ENCODE results near the gene EOMES. TPM values are rescaled to one million over a fixed set of nuclear protein-coding genes. Genes with fewer than 3 reads are reported as not detected.

Gene EOMES
- total and polyA plus RNA-seq, 2 of the 8 experiments (the other 6 are each of a cell fraction or from before 2014, with no cell fraction given) = 0.09 to 0.47 TPM

GRCh38 chr3:27728195-27729087 lies 6.3 kb upstream of the EOMES start (continued):
- TF ChIP-seq GTF2F1 (IDR thresholded peaks at IDR 0.05; ENCODE audit: borderline replicate concordance, low read depth, low read length) (no peak), JUN (IDR thresholded peaks at IDR 0.05; ENCODE audit: low read depth, low read length) (no peak), CTCF (IDR thresholded peaks at IDR 0.05; ENCODE audit: control extremely low read depth in 1 of 3, insufficient read depth in 1 of 3, low read depth in 1 of 3, low read length in 3 of 3) (peak in 2 of 3 experiments; percentile 16 to 25; a peak in 2 of 4 replicates), CREB1 (IDR thresholded peaks at IDR 0.05) (0 out of 2 replicates have a peak, but pooled peaks have one; percentile 9), RNF2 (IDR thresholded peaks at IDR 0.05; ENCODE audit: borderline replicate concordance, low read depth, low read length, missing control alignments, poor library complexity, severe bottlenecking) (peak; percentile 59), FOSL1 (IDR thresholded peaks at IDR 0.05; ENCODE audit: insufficient read depth, low read depth, low read length) (no peak), KDM4A (IDR thresholded peaks at IDR 0.05; ENCODE audit: low read depth, low read length, severe bottlenecking) (peak; percentile 3), CTBP2 (IDR thresholded peaks at IDR 0.05; ENCODE audit: borderline replicate concordance, insufficient read depth, insufficient read length, low read length) (peak; percentile 99), CEBPB (IDR thresholded peaks at IDR 0.05; ENCODE audit: low read depth, low read length) (no peak), SRF (IDR thresholded peaks at IDR 0.05; ENCODE audit: low read depth, low read length) (no peak), JUND (IDR thresholded peaks at IDR 0.05; ENCODE audit: low read length) (no peak), RAD21 (IDR thresholded peaks at IDR 0.05 in 1 of 2, conservative IDR thresholded peaks at IDR 0.05 in 1 of 2; ENCODE audit: low read depth in 2 of 2, low read length in 2 of 2) (no peak; a peak in 2 of 4 replicates), RXRA (IDR thresholded peaks at IDR 0.05; ENCODE audit: insufficient read depth, low read depth, low read length) (peak; percentile 42; the same call in 1 of the 2 replicates), TCF12 (IDR thresholded peaks at IDR 0.05; ENCODE audit: low read depth, low read length) (0 out of 2 replicates have a peak, but pooled peaks have one; percentile 41)

All from H1 (cell line).